GM23338 (cell line): ENCODE results near the gene C3orf70.

ENCODE experiments used
- EZH2 ChIP-seq: fragments of 200-600 bp; sonication (generic); IDR thresholded peaks from one replicate; pipeline ENCODE4 v1.8.0; 2017; ENCODE audit warnings: antibody characterized with exemption, mild to moderate bottlenecking, low read depth; ENCODE audit not compliant: unreplicated experiment
- JUNB ChIP-seq: IDR thresholded peaks from one replicate; pipeline ENCODE4 v1.6.1; 2016; ENCODE audit warnings: antibody characterized with exemption; ENCODE audit not compliant: unreplicated experiment
- POLR2AphosphoS5 ChIP-seq: IDR thresholded peaks from 2 replicates; pipeline ENCODE4 v1.6.1; 2016; ENCODE audit warnings: antibody characterized with exemption, low read depth
- TF ChIP-seq, protein P1 (sequence below), 2 experiments: fragments of 200-600 bp in 1 of 2; sonication (generic) in 1 of 2; conservative IDR thresholded peaks; 2 replicates each; pipeline versions ENCODE4 v1.5.1 to v1.6.1; 2016 to 2017; ENCODE audit warnings: antibody characterized with exemption in 2 of 2, low read depth in 2 of 2, mild to moderate bottlenecking in 2 of 2, moderate library complexity in 1 of 2
- TF ChIP-seq, protein P2 (sequence below): IDR thresholded peaks from one replicate; pipeline ENCODE4 v1.6.1; 2018; ENCODE audit warnings: antibody characterized with exemption; ENCODE audit not compliant: unreplicated experiment

DNA sequence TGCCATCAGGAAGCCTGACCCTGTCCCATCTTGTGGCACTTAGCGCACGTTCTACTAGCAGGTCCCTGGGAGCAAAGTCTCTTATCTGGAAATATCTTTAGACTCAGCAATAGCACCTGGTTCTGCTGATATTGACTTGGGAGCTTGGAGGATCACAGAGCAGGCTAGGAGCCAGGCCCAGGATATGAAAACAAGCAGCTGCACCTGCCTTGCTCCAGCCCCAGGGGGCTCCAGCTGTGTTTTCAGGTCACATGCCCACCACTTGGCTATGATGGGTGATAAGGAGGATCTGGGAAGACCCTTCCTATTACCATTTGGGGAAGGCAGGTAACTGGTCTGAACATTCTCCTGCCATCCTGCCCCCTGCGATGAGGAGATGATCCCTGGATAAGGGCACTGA lies 87.8 kb downstream of the C3orf70 start:
- TF ChIP-seq, protein P1, sequence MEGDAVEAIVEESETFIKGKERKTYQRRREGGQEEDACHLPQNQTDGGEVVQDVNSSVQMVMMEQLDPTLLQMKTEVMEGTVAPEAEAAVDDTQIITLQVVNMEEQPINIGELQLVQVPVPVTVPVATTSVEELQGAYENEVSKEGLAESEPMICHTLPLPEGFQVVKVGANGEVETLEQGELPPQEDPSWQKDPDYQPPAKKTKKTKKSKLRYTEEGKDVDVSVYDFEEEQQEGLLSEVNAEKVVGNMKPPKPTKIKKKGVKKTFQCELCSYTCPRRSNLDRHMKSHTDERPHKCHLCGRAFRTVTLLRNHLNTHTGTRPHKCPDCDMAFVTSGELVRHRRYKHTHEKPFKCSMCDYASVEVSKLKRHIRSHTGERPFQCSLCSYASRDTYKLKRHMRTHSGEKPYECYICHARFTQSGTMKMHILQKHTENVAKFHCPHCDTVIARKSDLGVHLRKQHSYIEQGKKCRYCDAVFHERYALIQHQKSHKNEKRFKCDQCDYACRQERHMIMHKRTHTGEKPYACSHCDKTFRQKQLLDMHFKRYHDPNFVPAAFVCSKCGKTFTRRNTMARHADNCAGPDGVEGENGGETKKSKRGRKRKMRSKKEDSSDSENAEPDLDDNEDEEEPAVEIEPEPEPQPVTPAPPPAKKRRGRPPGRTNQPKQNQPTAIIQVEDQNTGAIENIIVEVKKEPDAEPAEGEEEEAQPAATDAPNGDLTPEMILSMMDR (conservative IDR thresholded peaks at IDR 0.05; ENCODE audit: low read depth in 2 of 2): peak; percentile 45 to 49
- TF ChIP-seq EZH2 (no peak), POLR2AphosphoS5 (no peak), JUNB (no peak)
- TF ChIP-seq, protein P2, sequence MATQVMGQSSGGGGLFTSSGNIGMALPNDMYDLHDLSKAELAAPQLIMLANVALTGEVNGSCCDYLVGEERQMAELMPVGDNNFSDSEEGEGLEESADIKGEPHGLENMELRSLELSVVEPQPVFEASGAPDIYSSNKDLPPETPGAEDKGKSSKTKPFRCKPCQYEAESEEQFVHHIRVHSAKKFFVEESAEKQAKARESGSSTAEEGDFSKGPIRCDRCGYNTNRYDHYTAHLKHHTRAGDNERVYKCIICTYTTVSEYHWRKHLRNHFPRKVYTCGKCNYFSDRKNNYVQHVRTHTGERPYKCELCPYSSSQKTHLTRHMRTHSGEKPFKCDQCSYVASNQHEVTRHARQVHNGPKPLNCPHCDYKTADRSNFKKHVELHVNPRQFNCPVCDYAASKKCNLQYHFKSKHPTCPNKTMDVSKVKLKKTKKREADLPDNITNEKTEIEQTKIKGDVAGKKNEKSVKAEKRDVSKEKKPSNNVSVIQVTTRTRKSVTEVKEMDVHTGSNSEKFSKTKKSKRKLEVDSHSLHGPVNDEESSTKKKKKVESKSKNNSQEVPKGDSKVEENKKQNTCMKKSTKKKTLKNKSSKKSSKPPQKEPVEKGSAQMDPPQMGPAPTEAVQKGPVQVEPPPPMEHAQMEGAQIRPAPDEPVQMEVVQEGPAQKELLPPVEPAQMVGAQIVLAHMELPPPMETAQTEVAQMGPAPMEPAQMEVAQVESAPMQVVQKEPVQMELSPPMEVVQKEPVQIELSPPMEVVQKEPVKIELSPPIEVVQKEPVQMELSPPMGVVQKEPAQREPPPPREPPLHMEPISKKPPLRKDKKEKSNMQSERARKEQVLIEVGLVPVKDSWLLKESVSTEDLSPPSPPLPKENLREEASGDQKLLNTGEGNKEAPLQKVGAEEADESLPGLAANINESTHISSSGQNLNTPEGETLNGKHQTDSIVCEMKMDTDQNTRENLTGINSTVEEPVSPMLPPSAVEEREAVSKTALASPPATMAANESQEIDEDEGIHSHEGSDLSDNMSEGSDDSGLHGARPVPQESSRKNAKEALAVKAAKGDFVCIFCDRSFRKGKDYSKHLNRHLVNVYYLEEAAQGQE: no peak
